GM19023 (cell line): ENCODE measurements around the gene USP3.

Experiments used
- ATAC-seq: cut with Tn5 transposase; IDR thresholded peaks from one replicate; pipeline ENCODE4 v1.9.1; 2021; ENCODE audit warnings: mild to moderate bottlenecking, moderate library complexity; ENCODE audit not compliant: unreplicated experiment

The USP3 gene

GRCh38 chr15:63582179-63582578 lies 77.8 kb downstream of the USP3 start:
- ATAC-seq: no peak

- no peak for ATAC-seq
These were observed 78.5 kb downstream of the USP3 start for GRCh38 chr15:63582718-63583426.

GRCh38 chr15:63586790-63587189 lies 82.4 kb downstream of the USP3 start:
- ATAC-seq: no peak

GRCh38 chr15:63587527-63587926 lies 83.1 kb downstream of the USP3 start:
- no peak for ATAC-seq

GRCh38 chr15:63588826-63589225 lies 84.4 kb downstream of the USP3 start:
- no peak for ATAC-seq

DNA sequence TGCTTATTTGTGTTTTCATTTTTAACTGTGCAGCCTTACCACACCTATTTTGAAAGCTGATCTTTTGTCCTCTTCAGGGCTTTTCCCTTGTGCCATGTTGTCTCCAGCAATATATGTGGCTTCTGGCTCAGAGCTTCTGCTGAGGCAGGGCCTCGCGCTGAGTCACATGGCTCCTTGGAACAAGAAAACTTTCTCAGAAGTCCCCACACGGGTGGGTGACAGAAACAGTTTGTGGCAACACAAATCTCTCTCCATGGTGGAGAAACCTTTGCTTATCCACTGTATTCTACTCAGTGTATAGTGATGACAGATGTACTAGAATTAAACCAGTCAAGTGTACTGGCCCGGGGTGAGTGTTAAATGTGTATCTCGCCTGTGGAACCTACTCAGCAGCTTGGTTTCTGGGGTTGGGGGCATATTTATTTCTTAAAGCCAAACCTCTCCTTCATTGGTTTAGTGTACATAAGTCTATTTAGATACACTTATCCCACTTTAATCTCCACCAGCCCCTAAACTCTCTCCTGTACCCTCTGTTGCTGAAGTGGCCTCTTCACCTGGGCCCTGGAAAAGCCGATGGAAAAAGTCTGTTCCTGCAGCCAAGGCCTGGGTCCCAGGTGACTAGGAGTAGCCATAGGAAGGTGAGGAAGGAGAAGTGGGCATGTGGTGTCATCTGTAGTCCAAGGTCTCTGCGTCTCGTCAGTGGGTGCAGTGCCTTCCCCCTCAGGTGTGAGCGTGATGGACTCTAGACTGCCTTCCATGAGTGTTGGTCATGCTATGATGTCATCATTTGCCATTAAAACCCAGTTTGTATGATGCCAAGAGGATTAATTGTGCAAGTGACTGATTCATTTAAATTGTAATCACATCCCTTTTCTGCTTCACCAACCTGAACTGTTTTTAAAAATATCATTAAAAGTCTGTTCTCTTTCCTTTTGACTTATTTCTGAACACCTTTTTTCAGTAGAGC lies 89.6 kb downstream of the USP3 start:
- no peak for ATAC-seq

DNA sequence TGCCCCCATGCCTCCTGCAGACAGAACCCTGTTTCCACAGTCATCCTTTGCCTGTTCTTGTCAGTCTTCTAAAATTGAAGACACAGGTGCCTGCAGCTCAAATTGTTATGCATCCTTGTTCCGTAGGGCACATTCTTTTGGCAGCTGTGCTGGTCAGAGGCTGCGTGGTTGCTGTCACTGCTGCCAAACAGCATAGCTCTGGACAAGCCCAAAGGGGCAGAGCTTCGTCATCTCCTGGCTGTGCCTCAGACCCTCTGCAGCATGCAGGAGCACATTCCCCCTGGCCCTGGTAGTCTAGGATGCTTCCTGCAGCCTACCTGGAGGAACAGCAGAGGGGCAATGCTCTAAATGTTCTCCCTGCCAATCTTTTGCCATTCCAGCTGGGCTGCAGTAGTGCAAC lies 90.7 kb downstream of the USP3 start:
- ATAC-seq: no peak

DNA sequence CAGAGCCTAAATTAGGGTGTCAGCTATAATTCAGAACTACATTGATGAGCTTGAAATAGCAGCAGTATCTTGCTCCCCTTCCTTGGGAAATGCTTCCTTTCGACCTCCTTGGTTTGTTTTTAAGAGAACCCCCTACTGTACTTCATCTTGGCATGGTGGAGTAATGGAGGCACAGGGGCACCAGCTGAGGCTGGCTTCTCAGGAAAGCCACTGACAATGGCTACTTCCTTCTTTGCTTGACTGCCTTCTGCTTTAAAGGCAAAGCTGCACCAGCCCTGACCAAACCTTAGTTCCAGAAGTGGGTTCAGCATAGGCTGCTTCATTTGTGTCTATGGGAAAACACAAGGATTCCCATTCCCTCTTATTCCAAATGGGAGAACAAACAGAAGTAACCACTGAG lies 91.3 kb downstream of the USP3 start:
- no peak for ATAC-seq

- ATAC-seq: no peak
These were observed 92.3 kb downstream of the USP3 start for GRCh38 chr15:63596676-63597037.

GRCh38 chr15:63597038-63597790 lies 92.8 kb downstream of the USP3 start, which contains the start of gene FBXL22:
Gene FBXL22, plus strand, starts transcription at chr15:63597387. Its CDS starts 6 bp downstream, at chr15:63597393.
- no peak for ATAC-seq

- no peak for ATAC-seq
These were observed 93.4 kb downstream of the USP3 start for GRCh38 chr15:63597821-63598220.

- ATAC-seq: no peak
These were observed 94.3 kb downstream of the USP3 start for GRCh38 chr15:63598473-63599400.

GRCh38 chr15:63599401-63600000 lies 95.1 kb downstream of the USP3 start:
- no peak for ATAC-seq

DNA sequence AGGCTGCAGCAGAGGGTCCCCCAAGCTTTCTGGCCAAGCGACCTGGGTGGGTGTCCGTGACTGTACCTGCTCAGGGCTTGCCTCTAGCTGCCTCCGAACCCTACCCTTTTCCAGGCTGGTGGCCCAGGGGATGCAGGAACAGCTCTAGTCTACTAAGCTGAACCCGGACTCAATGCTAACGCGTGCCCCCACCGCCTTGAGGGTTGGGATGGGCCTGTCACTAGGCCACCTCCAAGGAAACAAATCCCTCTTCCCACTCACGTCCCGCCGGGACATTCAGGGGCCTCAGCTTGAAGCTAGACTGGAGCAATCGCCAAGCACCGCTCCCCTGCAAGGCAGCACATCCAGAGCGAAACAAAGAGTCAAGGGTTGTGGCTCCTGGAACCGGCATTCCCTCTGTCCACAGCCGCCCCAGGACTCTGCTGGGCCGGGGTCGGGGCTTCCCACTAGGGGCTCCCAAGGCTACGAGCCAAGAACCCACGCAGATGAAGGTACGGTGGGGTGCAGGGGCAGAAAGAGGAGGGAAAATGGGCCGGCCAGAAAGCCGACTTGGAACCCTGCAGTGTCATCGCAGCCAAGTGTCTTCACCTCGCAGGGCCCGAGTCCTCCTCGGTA lies 95.7 kb downstream of the USP3 start:
- ATAC-seq: no peak

- ATAC-seq: peak; percentile 67
These were observed 96.2 kb downstream of the USP3 start for GRCh38 chr15:63600616-63601025.

DNA sequence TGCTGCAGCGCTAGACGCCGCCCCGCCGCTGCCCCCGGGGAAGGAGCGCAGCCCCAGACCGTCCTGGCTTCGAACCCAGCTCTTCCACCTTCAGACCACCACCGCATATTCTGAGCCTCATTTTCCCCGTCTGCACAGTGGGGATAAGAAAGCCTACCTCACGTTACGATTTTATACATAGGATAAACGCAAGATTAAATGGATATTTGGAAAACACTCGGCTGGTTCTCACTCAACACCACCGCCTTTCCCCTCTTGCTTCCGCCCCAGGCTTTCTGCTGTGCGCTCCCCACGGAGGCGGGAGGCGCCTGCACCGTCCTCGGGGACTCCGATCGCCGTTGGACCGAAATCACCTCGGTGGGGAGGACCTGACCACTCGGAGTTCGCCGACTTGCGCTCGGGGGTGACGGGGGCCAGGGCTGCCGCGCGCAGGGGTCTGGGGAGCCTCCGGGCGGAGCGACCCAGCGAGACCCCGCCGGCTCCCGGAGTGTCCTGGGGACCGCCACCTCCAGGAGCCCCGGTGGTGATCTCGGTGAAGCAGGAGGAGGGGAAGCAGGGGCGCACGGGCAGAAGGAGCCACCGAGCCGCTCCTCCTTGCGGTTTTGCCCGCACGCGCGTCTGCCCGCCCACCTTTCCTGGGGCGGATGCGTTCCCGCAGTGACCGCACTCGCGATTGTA lies 96.8 kb downstream of the USP3 start:
- peak; percentile 10 for ATAC-seq

GRCh38 chr15:63601704-63602185 lies 97.4 kb downstream of the USP3 start:
- ATAC-seq: no peak

DNA sequence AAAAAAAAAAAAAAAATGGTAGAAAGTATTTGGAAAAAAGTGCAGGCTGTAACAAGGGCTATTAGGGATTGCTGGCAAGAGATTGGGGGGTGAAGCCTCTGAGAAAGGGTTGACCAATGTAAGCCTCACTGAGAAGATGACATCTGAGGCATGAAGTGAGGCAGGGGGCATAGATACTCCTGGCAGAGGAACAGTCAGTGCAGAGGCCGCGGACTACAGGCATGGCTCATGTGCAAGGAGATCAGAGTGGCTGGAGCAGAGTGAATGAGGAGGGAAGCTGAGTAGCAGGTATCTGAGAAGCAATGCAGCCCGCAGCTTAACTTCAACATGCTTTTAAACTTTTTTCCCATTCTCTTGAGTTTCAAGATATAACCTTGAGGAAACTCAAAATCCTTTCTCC lies 98.2 kb downstream of the USP3 start:
- ATAC-seq: no peak

DNA sequence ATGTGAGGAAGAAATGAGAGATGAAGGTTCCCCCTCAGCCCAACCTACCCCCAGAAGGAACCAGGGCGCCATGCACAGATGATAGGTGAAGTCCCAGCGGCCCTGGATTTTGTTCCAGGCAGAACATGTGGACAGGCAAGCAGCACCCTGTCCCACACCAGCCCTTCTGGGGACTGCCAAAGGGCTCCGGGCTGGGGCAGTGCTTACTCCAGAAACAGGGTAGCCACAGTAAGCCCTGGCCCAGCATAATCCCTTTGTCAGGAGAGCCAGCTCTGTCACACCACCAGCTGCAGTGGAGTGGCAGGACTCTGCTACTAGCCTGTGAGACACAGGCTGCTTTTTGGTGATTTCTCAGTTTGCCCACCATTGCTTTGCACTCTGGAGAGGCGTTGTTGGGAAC lies 99.1 kb downstream of the USP3 start:
- ATAC-seq: no peak
